GM10266 (cell line): Measurements from ENCODE around the gene SPATA4.

Source experiments
- DNase-seq: peaks from one replicate; pipeline ENCODE4 v3.0.0; 2012; ENCODE audit errors: extremely low spot score
- TF ChIP-seq, protein P1 (sequence below): IDR thresholded peaks from 2 replicates; pipeline ENCODE4 v1.5.1; 2012; ENCODE audit warnings: mild to moderate bottlenecking, low read depth; ENCODE audit not compliant: control insufficient read depth, insufficient read depth; ENCODE audit errors: missing control alignments

SPATA4 gene

DNA sequence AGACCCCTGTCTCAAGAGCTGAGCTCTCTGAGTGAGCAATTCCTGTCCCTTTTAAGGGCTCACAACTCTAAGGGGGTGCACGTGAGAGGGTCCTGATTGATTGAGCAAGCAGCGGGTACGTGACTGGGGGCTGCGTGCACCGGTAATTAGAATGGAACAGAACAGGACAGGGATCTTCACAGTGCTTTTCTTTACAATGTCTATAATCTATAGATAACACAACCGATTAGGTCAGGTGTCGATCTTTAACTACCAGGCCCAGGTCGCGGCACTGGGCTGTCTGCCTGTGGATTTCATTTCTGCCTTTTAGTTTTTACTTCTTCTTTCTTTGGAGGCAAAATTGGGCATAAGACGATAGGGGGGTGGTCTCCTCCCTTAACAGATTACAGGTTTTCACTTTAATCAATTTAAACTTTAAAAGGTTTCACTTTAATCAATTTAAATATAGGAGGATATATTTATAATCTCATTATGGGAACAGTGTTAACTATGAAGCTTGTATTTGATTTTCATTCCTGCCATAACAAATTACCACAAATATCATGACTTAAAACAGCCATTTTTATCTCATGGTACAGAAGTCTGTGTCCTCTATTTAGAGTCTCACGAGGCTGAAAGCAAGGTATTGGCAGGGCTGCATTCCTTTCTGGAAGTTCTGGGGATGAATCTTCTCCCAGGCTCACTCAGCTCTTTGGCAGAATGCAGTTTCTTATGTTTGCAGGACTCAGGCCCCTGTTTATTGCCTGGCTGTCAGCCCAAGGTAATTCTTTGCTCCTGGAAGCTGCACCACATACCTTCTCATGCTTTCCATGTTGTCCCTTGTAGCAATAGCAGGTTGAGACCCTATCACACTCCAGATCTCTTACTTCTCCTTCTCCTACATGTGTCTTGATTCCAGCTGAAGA lies 5.2 kb downstream of the SPATA4 start:
- TF ChIP-seq, protein P1, sequence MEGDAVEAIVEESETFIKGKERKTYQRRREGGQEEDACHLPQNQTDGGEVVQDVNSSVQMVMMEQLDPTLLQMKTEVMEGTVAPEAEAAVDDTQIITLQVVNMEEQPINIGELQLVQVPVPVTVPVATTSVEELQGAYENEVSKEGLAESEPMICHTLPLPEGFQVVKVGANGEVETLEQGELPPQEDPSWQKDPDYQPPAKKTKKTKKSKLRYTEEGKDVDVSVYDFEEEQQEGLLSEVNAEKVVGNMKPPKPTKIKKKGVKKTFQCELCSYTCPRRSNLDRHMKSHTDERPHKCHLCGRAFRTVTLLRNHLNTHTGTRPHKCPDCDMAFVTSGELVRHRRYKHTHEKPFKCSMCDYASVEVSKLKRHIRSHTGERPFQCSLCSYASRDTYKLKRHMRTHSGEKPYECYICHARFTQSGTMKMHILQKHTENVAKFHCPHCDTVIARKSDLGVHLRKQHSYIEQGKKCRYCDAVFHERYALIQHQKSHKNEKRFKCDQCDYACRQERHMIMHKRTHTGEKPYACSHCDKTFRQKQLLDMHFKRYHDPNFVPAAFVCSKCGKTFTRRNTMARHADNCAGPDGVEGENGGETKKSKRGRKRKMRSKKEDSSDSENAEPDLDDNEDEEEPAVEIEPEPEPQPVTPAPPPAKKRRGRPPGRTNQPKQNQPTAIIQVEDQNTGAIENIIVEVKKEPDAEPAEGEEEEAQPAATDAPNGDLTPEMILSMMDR: no peak
- no peak for DNase-seq

DNA sequence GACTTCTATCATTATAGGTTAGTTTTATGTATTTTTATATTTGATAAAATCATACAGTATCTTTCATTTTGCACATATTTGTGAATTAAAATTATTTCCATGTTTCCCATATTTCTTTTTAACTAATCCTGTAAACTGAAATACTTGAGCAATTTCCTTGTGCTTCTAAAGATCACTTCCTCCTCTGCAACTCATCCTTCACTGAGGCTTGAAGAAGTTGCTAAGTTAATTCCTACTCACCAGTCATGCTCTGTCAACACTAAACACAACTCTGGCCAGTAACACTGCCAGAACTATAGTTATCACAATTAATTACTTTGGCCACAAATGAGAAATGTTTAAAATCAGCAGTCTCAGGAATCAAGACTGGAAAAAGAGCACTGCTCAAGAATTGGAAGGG lies 6.7 kb downstream of the SPATA4 start:
- TF ChIP-seq, protein P1: no peak
- DNase-seq: no peak

DNA sequence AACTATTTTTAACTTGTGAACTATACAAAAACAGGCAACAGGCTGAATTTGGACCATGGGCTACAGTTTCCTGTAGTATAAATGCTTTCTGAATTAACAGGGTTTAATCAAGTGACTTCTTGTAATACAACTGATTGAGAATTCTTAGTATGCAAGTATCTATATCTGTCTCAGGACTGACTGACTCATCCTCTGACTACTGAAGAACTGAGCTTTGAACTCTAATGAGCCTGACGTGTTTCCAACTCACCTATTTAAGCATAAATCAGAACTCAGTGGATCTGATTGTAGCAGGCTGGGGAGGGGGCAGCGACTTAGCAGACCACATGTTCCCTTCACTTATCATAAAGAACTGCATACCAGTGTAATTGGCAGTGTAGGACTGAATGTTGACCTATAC lies 7.8 kb downstream of the SPATA4 start:
- no peak for DNase-seq
- TF ChIP-seq, protein P1: no peak

DNA sequence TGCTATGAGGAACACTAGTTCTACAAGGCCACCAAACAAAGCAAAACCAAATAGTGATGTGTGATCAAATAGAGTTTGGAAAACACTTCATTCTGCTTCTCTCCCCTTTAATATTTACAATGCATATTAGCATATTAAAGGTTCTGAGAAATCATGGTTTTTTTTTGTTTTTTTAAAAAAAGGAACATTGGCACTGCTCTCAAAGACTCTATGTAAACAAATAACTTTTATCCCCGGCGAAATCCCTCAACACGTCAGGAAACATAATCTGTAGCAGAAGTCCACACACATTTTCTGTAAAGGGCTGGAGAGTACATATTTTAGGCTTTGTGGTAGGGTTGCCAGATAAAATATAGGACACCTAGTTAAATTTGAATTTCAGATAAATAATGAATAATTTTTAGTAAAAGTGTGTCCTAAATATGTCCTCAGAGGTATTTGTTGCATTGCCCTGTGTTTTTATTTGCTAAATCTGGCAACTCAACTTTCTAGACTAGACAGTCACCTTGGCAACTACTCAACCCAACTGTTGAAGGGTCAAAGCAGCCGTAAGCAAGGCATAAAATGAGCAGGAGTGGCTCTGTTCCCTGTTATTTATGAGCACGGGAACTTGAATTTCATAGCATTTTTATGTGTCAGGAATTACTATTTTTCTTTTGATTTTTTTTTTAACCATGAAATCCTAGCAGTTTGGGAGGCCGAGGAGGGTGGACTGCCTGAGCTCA lies 8.6 kb downstream of the SPATA4 start:
- DNase-seq: no peak
- TF ChIP-seq, protein P1: no peak

DNA sequence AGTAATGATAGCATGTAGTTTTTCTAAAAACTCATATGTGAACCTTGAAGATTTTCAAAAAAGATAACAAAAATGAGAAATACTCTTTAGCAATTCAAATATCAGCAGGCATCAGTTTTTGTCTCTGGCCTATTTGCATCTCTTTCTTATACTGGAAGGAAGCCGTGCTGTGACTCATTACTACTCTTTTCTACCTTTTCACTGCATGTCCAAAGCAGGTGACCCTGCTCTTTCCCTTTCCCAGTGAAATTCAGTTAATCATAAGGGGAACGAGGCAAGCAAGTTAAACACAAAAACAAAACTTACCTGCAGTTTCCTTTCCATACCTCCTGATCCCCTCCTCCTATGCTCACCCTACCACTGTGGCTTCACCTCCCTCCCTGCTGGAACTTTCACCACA lies 9.3 kb downstream of the SPATA4 start:
- TF ChIP-seq, protein P1: no peak

DNA sequence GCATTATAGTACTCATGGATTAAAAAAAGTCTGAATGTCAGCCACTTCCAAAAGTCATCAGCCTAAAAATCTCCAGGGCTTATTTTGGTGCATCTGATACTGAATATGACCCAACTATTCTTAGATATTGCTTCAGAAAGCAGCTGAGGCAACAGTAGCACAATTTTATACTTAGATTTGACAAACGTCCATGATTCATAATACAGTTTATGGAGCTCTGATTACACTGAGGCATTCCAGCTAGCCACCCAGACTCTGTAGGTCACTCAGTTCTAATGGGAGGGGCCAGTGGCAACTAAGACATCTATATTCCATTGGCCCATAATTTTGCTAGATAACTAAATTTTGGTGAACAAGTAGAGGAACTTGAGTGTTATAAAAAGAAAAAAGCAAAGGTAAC lies 10.3 kb downstream of the SPATA4 start:
- TF ChIP-seq, protein P1: no peak
- DNase-seq: no peak

More for the DNA sequence above, 9.3 kb downstream of the SPATA4 start:
- DNase-seq: no peak

DNA sequence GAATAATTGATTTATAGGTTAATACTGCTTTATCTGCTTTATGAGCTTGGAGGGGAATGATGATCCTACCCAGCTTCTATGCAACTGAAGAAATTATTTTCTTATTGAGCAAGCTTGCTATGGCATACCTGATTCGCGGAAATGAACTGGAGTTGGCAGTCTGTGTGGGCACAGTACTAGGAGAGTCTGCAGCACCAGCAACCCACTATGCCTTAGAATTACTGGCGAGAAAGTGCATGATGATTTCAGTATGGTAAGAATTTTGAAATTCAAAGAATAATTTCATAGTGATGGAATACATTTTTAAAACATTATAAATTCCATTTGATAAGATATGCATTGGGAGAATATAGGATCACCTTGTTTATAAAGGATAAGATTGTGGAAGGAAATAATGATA lies 32.3 kb downstream of the SPATA4 start:
- TF ChIP-seq, protein P1: no peak

More for the DNA sequence above, 32.3 kb downstream of the SPATA4 start:
- DNase-seq: no peak
